NCI-H1105 (cell line): ENCODE measurements around the gene ARNT2.

Source experiments
- DNase-seq: peaks from one replicate; lab custom pipeline; 2025; lab: John Stamatoyannopoulos, UW

Gene ARNT2

GRCh38 chr15:80442728-80443403 lies 38.7 kb downstream of the ARNT2 start:
- DNase-seq = no peak

GRCh38 chr15:80444680-80445251 lies 40.6 kb downstream of the ARNT2 start:
- DNase-seq = no peak

GRCh38 chr15:80445300-80446041 lies 41.3 kb downstream of the ARNT2 start:
- no peak for DNase-seq

DNA sequence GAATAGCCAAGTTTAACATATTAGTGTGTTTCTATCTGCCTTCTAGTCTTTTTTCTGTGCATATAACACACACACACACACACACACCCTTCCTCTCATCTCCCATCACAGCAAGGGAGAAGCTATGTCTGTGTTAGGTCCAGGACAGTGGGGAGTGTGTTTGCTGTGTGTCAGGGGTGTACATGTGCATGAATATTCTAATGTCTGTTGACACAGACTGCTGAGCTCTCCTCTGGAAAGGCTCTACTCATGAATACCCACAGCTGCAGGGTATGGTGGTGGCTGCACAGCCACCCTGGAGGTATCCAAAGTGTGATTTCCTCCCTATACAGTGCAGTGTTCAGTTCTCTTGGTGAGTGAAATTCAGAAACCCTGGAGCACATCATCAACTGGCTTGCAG lies 42.9 kb downstream of the ARNT2 start:
- DNase-seq = no peak

DNA sequence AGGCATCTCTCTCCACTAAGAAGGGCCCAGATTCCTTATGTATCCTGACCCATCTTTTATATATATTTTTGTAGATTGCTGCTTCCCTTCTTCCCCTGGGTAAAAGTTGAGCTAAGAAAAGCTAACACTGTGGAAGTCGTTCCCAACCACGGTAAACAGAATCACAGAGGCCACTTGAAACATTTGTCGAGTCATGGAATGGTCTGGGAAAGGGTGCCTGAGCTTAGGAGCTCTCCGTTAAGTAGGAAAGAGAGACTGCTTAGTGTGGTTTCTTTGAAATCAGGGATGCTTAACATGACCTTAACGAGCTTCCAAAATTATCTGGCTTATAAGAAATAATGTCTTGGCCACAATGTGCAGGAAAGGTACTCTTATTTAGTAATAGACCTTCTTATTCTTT lies 45.6 kb downstream of the ARNT2 start:
- no peak for DNase-seq

DNA sequence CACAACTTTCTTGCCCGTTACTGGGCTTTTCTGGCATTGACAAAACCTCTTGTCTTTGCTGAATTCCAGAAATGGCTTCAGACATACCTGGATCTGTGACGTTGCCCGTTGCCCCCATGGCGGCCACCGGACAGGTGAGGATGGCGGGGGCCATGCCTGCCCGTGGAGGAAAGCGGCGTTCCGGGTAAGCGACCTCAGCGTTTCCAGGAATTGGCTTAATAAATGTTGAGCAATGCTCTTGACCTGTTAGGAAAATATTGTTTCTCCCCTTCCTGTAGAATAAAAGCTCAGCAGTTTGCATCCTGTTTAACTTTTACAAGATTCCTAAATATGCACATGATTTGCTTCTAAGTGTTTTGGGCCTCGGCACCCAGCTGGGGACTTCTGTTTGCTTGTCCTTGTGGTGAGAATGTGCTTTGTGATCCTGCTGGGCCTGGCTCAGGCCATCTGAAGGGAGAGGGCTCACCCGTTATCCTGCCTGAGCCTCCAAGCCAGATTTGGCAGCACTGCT lies 46.7 kb downstream of the ARNT2 start:
- no peak for DNase-seq

DNA sequence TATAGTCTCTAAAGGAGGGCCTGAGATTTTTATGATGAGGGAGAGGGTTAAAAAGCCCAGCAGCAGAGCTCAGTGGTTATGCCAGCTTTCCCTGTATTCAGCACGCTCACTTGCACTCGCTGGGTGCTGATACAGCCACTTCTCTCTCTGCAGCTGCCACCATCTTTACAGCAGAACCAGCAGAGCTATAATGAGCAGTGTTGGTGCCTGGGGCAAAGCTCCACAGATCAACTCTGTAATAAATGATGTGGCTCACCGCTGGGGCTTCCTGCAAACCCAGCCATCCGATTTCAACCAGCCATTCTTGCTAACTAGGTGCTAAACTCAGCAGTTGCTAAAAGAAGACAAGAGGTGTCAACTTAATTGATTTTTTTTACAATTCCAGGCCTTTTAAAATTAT lies 48.0 kb downstream of the ARNT2 start:
- DNase-seq = no peak

- no peak for DNase-seq
These were observed 51.0 kb downstream of the ARNT2 start for GRCh38 chr15:80455051-80455648.

DNA sequence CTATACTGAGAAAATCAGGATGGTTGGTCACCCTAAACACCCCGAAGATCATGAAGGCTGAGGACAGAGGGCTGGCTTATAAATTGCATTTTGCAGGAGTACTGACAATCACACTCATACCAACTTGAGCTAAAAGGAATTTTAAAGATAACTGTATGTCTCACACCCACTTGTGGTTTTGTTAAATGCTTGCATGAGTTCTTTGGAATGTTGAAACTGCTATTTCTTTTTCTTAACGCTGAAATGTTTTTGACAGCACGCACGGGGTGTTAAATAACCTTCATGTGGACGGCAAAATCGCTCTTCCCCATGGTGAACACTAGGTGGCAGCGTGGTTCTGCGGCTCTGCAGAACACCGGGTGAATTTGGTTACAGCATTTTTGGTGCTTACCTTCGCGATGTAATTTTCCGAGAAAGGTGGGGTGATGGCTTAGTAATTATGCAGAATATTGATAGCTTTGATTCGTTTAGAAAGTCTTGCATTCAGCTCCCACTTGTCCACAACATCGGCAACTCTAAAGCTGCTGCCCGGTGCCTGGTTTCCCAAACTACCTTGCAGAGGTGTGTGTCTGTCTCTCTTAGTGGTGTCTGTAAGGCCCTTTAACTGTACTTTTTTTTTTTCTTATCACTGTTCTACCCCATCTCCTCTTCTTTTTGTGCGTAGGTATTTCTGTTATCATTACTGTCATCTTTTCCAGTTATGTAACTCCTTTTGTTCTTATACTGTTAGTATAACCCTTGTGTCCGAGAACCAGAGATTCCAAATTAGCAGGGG lies 51.7 kb downstream of the ARNT2 start:
- DNase-seq = peak; percentile 23

- DNase-seq = no peak
These were observed 52.6 kb downstream of the ARNT2 start for GRCh38 chr15:80456517-80457492.

- no peak for DNase-seq
These were observed 53.7 kb downstream of the ARNT2 start for GRCh38 chr15:80457896-80458295.

DNA sequence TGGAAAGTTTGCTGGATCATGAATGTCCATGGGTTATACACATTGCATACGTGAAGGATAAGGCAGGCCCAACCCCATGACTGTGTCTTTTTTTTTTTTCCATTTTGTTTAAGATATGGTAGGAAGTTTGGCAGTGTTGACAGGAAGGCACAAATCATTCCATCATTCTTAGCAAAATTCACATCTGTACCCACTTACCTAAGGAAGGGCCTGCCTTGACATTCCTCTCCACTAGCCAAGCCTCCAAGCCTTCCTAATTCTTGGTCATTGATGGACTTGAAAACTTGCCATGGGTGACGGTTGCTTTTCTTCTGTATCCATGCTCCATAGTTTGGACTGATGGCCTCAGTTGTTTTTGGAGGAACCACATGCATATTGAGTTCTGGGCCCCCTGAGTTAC lies 54.4 kb downstream of the ARNT2 start:
- no peak for DNase-seq

DNA sequence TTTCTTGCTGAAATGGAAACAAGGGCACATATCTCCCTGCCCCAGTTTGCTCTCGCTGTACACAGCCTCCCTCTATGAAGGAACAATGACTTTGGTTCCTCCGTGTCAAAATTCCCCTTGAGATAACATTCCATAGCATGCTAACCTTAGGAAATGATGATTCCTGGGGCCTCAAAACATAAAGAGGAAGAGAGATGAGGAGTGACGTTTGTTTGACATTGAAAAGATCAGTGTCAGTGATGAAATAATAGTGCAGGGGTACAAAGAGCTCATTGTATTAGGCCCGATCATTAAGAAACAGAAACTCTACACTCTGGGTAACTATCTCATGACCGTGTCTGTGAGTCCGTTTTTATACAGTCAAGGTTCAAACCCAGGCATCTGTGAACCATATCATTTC lies 55.2 kb downstream of the ARNT2 start:
- DNase-seq = no peak

DNA sequence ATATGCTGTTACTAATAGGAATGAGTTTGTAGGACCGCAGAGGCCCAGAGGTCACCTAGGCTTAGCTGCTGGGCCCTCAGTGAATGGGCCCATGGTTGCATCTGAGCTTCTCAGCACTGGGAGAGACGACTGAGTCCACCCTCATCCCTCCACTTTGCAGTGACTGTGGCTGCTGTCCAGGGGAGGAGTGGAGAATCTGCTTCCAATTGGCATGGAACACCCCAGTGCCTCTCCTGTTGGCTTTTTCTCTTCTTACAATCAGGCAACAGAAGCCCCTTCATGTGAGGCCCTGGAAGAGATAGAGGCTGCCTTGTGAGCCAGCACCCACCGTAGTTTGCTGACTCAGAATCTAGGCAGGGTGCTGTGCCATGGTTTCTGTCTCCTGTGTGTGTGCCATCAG lies 55.6 kb downstream of the ARNT2 start:
- DNase-seq = no peak

DNA sequence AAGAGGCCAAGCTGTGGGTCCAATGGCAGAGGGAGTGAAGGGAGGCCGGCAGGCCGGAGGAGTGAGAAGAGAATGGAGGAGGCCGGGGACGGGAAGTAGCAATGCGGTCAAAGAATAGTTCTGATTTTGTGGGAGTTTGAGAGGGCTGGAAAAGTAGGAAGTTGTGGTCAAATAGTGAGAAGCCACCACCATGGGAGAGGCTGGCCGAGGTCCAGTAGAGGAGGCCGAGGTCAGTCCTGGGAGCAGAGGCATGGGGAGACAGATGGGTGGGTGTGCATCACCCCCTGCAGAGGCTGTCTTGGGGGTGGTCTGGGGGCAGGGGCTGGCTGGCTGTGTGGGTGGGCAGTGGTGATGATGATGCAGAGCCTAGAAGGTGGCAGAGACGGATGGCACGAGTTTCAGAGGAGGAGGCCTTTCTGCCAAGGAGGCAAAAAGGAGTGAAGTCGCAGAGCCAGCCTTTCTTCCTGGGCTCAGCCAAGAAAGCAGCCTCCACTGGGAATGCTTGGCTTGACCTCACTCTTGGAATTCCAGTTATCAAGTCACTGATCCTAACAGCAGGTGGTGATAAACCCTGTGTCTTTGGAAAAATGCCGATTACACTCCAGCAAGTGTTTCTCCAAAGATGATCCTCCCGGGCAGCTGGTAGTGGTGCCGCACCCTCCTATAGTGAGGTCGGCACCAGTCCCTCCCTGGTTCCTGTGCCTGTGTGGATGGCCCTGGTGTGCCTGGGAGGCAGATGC lies 57.3 kb downstream of the ARNT2 start:
- DNase-seq = no peak

GRCh38 chr15:80462111-80462510 lies 57.9 kb downstream of the ARNT2 start:
- no peak for DNase-seq

DNA sequence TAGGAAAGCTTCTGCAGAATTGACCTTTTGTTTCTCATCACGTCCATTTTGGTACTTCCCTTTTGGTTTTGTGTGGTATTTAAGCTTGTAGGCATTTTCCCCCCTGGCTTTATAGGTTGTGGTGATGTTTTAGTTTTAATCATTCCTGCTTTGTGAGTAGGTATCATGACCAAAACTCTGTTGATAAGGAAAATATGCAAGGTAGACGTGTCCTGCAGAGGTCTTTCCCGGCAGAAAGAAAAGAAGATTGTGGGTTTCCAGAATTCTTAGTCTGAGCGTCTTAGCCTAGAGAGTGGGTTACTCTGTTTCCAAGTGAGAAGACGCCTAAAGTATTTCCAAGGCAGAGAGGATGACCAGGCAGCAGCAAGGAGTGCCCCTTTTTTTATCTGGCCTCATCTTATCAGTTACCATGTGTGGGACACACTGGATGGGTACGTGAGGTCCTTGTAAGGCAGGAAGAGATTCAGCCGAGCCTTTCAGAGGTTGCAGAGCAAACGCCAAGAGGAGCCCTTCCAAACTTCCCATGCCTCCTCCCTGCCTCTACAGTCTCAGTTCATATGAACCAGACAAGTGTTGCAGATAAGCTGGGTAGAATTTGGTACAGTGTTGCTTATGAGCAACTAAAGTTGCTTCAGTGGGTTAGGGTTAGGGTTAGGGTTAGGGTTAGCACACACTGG lies 58.8 kb downstream of the ARNT2 start:
- no peak for DNase-seq

GRCh38 chr15:80464951-80465625 lies 60.9 kb downstream of the ARNT2 start:
- DNase-seq = no peak

DNA sequence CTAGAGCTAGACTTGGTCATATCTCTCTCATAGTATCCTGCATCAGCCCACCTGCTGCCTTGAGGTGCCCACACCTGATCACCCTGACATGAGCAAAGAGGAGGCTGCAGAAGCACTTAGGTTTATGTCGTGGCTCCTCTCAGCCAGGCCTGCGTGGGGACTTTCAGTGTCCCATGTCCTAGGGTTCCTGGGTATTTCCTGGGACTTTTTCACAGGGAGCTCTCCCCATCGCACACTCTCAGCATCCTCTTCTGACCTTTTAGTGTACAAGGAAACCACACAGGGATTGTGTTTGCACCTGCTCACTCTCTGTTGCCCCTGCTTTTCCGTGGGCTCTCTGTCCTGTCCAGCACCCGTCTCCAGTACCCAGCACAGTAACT lies 61.4 kb downstream of the ARNT2 start:
- no peak for DNase-seq
